CD1c-positive myeloid dendritic cell (primary cell): ENCODE results near the gene CAV3.

ENCODE experiments used
- DNase-seq: peaks from one replicate; pipeline ENCODE4 v3.0.0-alpha.2; 2016; ENCODE audit errors: extremely low spot score

CAV3 gene

GRCh38 chr3:8794247-8794646 lies 60.6 kb downstream of the CAV3 start:
- DNase-seq = no peak
